ENCODE data around the gene ZDHHC11.

DNA sequence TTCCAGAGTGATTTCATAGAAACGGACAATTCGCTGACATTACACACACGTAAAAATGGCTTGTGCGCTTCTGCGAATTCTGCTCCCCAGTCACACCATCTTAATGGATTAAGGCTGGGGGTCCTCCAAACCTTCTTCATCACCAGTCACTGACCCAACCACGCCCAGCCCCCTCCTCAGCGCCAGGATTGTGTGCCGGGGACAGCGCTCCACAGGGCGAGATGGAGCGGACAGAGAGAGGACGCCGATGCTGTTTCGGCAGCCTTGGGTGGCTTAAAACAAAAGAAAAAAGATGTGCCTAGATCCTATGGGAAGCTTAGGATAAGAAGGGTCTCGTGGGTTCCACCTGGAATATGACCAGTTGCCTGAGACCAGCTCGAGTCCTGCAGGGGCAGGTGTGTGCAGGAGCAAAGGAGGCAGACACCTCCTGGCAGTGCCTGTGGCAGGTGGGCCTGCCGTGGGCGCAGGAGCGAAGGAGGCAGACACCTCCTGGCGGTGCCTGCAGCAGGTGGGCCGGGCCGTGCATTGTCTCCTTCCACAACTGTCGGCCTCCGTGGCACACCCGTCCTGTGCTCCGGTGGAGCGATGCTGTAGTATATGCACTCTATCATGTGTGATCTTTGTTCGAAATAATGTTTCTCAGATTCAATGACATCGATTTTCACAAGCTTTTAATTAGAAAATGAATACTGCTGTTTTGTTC is 21.0 kb upstream of the ZDHHC11 start:
- TF ChIP-seq, protein P1, sequence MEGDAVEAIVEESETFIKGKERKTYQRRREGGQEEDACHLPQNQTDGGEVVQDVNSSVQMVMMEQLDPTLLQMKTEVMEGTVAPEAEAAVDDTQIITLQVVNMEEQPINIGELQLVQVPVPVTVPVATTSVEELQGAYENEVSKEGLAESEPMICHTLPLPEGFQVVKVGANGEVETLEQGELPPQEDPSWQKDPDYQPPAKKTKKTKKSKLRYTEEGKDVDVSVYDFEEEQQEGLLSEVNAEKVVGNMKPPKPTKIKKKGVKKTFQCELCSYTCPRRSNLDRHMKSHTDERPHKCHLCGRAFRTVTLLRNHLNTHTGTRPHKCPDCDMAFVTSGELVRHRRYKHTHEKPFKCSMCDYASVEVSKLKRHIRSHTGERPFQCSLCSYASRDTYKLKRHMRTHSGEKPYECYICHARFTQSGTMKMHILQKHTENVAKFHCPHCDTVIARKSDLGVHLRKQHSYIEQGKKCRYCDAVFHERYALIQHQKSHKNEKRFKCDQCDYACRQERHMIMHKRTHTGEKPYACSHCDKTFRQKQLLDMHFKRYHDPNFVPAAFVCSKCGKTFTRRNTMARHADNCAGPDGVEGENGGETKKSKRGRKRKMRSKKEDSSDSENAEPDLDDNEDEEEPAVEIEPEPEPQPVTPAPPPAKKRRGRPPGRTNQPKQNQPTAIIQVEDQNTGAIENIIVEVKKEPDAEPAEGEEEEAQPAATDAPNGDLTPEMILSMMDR (conservative IDR thresholded peaks at IDR 0.05; ENCODE audit: low read depth, low read length), result no peak
- no peak for TF ChIP-seq POLR2A (IDR thresholded peaks at IDR 0.05; ENCODE audit: low read depth, low read length)
- TF ChIP-seq RFX5 (IDR thresholded peaks at IDR 0.05; ENCODE audit: low read depth, low read length), result no peak
- TF ChIP-seq, protein P2, sequence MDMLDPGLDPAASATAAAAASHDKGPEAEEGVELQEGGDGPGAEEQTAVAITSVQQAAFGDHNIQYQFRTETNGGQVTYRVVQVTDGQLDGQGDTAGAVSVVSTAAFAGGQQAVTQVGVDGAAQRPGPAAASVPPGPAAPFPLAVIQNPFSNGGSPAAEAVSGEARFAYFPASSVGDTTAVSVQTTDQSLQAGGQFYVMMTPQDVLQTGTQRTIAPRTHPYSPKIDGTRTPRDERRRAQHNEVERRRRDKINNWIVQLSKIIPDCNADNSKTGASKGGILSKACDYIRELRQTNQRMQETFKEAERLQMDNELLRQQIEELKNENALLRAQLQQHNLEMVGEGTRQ (IDR thresholded peaks at IDR 0.05; ENCODE audit: low read depth, low read length), result no peak
- no peak for TF ChIP-seq BHLHE40 (IDR thresholded peaks at IDR 0.05; ENCODE audit: low read depth, low read length)
- no peak for TF ChIP-seq MAZ (IDR thresholded peaks at IDR 0.05; ENCODE audit: borderline replicate concordance, low read depth, low read length)
- TF ChIP-seq MXI1 (IDR thresholded peaks at IDR 0.05; ENCODE audit: borderline replicate concordance, low read depth, low read length), result no peak
- no peak for TF ChIP-seq FOS (IDR thresholded peaks at IDR 0.05; ENCODE audit: low read depth, low read length)
- no peak for TF ChIP-seq NFE2L2 (IDR thresholded peaks at IDR 0.05; ENCODE audit: low read depth, low read length)
- TF ChIP-seq, protein P3, sequence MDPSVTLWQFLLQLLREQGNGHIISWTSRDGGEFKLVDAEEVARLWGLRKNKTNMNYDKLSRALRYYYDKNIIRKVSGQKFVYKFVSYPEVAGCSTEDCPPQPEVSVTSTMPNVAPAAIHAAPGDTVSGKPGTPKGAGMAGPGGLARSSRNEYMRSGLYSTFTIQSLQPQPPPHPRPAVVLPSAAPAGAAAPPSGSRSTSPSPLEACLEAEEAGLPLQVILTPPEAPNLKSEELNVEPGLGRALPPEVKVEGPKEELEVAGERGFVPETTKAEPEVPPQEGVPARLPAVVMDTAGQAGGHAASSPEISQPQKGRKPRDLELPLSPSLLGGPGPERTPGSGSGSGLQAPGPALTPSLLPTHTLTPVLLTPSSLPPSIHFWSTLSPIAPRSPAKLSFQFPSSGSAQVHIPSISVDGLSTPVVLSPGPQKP (IDR thresholded peaks at IDR 0.05; ENCODE audit: borderline replicate concordance, low read depth, low read length), result no peak
- TF ChIP-seq MAFK (IDR thresholded peaks at IDR 0.05; ENCODE audit: low read depth, low read length), result no peak
- TF ChIP-seq SMC3 (IDR thresholded peaks at IDR 0.05; ENCODE audit: low read depth, low read length), result no peak
- TF ChIP-seq CHD1 (IDR thresholded peaks at IDR 0.05; ENCODE audit: low read depth, low read length), result no peak
- TF ChIP-seq CEBPB (IDR thresholded peaks at IDR 0.05; ENCODE audit: low read depth, low read length), result no peak
